GM12892 (cell line): ENCODE data around the gene VPS9D1.

Source experiments
- POLR2A ChIP-seq: IDR thresholded peaks from 2 replicates; pipeline ENCODE4 v1.6.1; 2011; ENCODE audit warnings: low read depth, low read length, control low read depth
- TAF1 ChIP-seq: IDR thresholded peaks from 2 replicates; pipeline ENCODE4 v1.6.1; 2011; ENCODE audit warnings: low read depth, mild to moderate bottlenecking, control low read depth, low read length, borderline replicate concordance

DNA sequence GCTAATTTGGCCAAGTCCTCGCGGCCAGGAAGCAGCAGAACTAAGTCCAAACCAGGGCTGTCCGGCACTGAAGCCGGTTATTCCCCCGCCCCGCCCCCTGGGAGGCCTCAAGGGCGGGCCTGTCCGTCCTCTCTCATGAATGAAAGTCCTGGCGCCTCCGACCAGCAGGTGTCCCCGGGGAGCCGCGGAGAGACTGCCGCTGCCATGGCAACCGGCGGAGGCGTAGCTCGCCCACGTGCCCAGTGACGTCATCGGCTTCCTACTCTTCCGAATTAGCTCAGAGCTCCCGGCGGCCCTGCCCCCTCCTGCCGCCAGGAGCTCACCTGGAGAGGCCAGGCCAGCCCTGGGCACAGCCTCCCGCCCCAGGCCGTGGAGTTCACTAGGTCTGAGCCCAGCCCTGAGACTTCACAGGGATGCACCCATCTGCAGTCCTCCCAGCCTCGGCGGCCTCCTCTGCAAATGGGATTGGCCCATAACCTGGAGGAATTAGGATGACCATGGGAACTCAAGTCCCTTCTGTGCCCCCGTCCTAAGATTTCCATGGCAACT, 20.5 kb downstream of the VPS9D1 start:
- TF ChIP-seq POLR2A (no peak), TAF1 (no peak)
